SHP77 treated with DMSO at 0.1 percent for 48 hours (cell line): ENCODE results near the gene CITED2.
"Not testable (repeated sequence)": the region's sequence is repeated elsewhere in the genome, so short reads cannot be mapped to it uniquely, and the experiment has no call there.

ENCODE experiments used
- DNase-seq: peaks from one replicate; lab custom pipeline; 2025; lab: John Stamatoyannopoulos, UW

CITED2 gene, protein sequence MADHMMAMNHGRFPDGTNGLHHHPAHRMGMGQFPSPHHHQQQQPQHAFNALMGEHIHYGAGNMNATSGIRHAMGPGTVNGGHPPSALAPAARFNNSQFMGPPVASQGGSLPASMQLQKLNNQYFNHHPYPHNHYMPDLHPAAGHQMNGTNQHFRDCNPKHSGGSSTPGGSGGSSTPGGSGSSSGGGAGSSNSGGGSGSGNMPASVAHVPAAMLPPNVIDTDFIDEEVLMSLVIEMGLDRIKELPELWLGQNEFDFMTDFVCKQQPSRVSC

DNA sequence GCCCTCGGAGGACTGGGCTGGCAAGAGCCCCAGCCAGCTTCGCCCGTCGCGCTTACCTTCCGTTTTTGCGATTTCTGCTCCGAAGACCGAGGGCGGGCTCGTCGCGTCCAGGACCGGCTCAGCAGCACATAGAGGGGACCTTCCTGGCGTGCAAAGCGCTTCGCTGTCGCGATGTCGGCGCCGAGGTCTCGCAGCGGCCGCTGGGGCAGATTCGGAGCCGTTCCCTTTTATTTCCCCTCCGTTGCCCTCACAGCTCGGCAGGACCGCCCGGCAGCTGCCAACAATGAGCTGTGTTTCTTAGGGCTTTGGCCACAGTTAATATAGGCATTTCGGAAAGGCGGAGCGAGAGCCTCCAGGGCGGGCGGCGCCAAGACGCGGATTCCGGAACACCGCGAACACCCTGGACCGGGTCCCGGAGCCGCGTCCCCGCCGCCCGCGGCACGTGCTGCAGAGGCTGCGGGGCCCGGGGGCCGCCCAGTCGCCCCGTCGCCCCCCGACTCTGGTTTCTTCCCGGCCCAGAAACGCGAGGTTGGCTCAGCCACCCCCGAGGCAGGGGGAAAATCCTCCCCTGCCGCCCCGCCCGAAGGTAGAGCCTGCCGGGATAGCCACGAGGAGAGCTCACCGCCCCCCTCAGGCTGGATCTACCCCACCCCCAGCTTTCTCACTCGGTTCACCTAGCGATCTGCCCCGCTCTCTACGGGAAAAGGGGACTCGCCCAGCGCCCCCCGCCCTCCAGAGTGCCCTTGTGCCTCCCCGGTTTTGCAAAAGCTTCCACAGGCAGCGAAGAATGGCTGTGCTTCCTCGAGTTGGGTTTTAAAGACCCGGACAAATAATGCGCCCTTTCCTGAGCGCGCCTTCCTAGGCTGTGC, at the start of gene CITED2:
CITED2 (minus strand) TSS at position 292 of the 869 bp plus-strand sequence. CDS start 704 bp downstream, outside the sequence.
- DNase-seq: peak; percentile 88

DNA sequence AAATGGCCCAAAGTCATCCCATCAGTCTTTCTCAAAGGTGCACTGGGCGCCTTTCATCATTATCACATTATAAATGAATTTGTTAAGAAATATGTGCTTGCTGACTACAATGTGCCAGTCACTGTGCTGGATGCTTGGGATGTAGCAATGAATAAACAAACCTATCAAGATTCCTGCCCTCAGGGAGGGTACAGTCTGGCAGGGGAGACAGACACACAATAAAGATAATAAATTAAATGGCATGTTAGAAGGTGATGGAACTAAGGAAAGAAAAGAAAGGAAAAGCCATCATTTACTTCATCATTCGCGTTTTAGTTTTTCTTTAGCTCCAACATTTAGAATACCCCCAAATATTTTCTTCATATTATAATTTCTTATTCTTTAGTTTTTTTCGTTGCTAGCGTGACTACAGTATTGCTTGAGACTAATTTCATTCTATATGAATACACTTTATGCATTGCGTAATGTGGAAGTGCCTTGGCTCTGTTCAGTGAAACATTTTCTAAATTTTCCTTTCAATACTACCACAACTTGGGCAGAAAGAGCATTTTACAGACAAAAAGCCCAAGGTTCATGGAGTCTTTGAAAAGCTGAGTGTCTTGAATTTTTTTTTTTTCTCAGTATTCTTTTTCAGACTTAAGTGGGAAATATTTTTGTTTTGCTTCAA, 48.7 kb upstream of the CITED2 start:
- DNase-seq: no peak

DNA sequence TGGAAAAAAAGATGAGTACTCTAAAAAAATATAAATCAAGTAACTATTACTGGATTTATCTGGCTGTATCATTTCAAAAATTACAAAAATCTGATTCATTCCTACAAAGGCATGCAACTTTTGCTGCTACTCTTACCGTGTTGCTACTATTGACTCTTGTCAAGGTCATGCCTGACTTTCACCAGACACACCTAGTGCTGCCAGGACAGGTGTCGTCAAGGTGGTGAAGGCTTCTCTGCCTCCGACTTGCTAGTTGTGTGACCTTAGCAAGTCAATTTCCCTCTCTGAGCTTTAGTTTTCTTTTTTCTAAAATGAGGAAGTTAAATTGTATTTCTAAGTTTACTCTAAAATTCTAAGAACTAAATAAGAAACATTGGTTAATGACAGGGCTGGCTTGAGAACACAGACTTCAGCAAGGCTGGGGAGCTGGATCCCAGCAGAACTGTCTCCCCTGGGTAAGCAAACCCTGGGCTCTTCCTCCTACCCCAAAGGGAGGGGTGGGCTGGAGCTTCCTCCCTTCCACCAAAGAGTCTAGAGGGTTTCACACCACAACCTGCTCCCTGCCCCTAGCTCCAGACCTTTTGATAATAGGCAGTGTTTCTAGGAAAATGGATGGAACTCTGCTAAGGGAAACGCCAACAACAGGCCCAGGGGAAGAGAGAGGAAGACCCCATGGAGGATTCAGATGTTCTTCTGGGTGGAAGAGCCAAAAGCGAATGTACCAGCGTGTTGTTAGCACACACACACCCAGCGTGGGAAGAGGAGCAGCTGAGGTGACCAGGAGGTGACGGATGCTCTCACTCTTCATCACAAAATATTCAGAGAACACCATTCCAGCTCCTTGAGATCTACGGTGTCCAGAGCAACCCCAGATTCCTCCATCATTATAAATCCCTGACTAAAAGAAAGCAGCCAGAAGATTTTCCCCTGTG, 47.9 kb upstream of the CITED2 start:
- no peak for DNase-seq

DNA sequence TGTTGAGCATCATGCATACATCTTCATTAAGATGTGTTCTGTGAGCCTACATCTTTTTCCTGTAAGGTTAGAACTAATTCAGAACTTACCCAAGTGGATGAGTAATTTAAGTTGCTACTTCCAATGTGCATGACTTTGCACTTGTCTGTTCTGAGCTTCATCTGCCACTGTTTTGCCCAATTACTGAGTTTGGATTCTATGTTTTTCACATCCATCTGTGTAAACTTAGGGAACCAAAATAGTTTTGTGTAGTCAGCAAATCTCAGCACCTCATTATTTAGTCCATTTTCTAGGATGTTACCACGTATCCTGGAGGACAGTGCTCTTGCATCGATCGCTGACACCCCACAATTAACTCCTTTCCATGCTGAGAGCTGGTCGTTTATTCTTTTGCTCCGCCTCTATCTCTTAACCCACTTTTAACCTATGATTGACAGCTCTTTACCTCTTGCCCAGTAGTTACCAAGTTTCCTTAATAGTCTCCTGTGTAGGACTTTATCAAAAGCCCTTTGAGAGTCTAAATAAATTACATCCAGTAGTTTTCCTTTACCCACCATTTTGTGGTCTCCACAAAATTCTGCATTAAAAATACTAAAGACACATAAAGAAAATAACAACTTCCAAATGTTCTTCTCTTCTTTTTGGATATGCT, 44.2 kb upstream of the CITED2 start:
- DNase-seq: no peak

DNA sequence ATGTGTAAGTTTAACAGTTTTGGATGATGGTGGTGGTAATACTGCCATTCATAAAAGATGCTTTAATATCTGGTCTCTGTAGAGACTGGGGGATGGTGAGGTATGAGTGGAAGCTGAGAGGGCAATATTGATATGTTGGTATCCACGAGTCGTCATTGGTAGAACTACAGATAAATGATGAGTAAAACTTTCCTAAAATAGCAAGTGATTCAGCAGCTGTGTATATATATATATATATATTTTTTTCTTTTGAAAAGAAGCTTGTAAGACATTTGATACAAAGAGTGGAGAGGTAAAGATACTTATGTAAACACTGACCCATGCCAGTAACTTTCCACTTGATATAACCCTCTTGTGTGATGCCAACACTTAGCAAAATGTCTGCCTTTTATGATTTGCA, 41.7 kb upstream of the CITED2 start:
- DNase-seq: no peak

DNA sequence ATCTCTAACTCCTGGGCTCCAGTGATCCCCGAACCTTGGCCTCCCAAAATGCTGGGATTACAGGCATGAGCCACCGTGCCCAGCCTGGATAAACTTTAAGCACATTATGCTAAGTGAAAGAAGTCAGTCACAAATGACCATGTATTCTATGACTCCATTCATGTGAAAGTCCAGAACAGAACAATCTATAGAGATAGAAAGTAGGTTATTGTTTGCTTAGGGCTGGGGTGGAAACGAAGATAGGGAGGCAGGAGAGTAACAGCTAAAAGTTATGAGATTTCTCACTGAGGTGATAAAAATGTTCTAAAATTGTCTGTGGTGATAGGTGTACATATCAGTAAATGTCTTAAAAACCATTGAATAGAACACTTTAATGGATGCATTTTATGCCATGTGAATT, 40.9 kb upstream of the CITED2 start:
- no peak for DNase-seq

DNA sequence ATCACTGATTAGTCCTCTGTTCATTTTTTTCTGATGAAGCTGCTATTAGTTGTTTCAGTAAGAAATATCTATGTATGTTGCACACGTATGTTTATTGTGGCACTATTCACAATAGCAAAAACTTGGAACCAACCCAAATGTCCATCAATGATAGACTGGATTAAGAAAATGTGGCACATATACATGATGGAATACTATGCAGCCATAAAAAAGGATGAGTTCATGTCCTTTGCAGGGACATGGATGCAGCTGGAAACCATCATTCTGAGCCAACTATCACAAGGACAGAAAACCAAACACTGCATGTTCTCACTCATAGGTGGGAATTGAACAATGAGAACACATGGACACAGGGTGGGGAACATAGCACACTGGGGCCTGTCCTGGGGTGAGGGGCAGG, 37.7 kb upstream of the CITED2 start:
- DNase-seq: not testable (repeated sequence)

DNA sequence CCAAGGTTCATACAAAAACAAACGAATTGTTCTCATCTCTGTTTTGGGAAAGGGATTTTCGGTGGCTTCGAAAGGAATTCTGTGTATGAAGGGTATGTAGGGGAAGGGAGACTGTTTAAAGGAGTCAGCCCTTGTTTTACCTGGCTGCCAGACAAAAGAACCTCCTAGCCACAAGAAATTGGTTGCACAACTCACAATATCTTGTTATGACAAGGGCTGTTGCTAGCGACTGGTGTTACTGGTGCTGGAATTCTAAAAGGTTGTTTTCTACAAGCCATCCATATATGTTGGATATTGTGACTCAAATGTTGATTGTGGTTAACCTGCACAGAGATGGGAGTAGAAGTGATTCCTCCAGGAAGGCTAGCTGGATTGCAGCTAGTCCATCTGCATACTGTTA, 34.6 kb upstream of the CITED2 start:
- no peak for DNase-seq

DNA sequence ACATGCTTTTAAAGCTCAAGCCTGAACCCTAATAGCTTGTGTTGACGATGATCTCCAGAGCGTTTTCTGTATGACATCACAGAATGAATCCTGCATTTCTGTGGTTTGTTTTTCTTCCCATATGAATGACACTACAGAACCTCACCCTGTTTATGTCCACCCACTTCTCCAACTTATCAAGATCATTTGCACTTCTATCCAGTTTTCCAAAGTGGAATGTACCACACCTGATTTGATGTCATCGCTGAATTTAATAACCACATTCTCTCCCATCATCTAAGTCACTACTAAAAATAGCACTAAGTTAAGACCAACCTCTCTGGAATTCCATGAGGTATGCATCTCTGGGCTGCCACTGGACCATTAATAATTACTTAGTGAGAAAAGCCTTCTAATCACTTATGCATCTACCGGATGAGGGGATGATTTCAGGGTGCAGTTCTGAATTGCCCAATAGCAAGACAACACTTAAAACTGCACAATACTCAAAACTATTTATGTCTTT, 33.3 kb upstream of the CITED2 start:
- DNase-seq: no peak

DNA sequence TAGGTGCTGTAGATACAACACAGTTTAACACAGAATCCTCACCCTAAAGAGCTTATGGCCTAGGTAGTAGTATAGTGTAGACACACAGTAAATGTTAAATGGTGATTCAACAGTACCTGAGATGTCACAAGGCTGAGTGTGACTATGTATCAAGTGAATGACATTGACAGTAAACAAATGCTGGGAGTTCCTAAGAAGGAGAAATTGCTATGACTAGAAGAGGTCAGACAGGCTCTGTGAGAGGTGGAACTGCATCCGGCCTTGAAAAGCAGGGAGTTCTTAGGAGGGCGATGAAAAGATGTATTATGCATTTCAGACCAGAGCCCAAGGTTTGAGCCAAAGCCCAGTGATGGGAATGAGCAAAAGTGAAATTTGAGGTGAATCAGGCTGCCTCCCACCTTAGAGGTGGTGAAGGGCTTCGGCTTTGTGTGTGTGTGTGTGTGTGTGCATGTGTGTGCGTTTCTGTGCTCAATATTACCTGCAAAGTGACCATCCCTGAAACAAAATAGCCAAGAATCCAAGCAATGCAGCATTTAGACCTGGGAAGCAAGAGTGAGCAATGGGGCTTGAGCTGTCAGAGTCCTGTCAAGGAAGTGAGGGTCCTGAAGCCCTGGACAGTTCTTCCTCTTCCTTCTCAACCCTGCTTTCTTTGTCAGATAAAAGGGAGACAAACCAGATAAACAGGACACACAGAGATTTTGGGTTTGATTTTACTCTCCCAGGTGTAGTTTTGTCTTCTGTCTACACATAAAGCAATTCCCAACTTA, 32.3 kb upstream of the CITED2 start:
- no peak for DNase-seq

DNA sequence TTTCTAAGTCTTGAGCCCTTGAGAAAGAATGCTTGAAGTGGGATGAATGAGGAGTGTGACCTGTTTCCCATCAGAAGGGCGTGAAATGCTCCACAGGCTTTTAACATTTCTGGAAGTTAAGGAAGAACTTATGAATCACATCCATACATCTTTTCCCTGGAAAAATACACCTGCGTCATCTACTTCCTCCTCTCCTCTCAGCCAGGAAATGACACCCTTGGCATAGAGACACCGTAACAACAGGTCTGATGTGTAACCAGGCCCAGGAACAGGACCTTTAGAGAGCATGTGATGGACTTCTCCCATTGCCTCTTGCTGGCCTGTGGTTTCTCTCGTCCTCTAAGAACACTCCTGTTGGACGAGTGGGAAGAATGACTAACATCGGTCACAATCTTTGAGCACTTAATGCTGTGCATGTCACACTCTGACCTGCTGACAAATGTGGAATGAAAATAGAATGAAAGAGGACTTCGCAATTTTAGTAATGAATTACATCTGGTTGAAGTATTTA, 28.5 kb upstream of the CITED2 start:
- no peak for DNase-seq

DNA sequence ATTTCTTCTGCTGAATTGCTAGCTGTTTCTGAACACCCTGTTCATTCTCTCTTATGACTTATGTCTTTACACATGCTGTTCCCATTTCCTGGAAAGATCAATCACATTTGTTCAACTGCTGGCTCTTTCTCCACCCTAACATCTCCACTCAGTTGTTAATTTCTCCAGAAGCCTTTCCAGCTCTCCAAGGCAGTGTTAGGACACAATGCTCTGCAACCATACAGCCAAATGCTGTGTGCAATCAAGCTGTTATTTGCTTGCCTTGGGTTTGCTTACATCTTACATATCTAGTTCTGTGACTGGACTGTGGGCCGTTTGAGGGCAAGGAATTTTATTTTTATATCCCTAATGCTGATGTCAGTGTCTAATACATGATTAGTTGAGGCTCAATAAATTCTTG, 24.2 kb upstream of the CITED2 start:
- DNase-seq: no peak

DNA sequence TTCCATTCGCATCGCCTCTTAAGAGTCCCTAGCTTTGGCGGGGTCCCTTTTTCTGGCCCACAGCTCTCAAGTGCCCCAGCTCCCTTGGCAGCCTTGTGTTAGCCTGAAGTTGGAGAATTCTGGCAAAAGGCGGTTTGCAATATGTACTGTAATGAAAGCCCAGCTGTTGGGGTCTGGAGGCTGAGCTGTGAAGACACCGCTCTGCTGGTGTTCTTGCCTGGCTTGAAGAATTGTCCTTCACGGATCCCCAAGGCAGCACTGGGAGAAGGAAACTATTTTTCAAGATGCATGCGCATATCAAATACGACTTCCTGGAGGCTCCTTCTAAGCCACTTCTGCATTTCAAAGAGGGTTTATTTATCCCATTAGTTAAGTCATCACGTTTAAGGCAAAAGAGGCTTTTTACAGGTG, 21.4 kb upstream of the CITED2 start:
- DNase-seq: no peak

DNA sequence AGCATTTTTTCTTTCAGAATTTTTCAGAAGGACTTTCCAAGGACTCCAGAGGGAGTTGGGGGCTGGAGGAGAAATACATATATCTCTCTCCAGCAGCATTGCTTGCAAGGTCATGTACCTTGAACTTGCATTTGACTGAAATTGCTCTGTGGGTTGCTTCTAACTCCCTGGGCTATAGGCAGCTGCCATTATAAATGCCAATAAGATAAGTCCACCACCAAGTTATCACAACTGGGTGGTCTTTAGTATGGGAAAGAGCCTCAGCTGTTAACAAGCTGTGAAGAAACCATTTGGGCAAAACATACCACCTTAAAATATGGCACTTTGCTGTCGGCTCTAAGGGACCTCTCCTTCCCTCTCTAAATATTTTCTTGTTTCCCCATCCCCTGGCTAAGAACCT, 20.9 kb upstream of the CITED2 start:
- no peak for DNase-seq

DNA sequence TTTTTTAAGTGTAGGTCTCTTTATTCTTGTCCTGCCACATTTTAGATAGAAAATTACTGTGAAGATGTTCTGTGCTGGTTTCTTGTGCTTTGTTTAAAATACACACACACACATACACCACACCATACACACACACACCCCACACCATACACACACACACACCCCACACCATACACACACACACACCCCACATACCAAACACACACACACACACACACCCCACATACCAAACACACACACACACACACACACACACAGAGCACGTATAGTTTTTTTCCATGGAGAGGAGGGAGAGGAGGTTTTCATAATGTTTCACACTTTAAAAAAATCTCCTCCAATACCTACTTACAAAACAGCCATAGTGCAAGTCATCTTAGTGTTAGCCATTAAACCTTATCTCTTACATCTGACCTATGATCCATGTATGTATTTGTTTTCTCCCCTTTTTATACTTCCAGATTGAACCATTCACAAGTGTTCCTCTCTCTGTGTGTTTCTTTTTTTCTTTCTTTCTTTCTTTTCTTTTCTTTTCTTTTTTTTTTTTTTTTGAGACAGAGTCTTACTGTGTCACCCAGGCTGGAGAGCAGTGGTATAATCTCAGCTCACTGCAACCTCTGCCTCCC, 19.7 kb upstream of the CITED2 start:
- DNase-seq: no peak

DNA sequence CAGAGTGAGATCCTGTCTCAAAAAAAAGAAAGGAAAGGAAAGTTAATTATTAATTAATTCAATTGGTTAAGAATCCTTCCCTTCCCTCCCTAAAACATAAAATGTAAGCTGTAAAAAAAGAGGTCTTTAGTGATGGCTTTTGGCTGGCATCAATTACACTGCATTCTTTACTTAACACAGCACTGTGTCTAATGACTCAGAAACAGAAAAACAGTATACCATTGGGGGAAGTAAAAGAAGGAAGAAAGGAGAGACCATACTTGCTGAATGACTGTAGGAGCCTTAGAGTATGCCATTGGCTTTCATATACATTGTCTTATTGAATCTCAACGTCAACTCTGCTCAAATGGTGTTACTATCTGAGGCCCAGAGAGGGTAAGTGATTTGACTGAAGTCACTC, 18.3 kb upstream of the CITED2 start:
- DNase-seq: no peak

DNA sequence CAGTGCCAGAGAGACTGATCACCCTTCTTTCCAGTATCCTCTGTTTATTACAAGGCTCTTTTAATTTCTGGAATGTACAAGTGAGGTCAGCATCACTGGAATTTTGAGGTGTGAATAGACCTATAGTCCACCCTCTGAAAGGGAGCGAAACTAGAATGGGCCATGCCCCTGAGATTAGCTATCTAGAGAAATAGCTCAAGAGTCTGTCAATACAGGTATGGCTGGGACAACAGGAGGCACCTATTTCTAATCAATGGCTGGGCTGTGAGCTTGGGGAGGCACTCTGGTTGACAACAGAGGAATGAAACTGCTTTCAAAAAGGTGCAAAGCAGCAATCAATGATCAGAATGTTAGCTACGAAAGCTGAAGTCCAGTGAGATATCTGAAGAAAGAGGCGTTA, 17.3 kb upstream of the CITED2 start:
- no peak for DNase-seq

DNA sequence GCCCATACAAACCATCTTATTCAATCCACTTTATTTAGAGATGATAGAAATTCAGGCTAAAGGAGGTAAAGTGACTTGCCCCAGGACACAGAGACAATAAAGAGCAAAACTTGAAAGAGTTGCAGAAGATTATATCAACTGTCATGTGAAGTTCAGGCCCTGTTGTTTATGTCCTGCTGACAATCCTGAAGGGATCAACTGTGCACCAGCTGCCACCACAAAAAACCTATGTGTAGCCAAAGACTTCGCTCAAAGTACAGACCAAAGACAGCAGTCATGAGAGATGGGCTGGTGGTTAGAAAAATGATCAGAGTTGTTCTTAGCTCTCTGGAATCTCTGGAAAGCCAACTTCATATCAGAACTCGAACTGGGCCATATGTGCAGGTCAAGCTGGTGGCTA, 16.0 kb upstream of the CITED2 start:
- DNase-seq: no peak

DNA sequence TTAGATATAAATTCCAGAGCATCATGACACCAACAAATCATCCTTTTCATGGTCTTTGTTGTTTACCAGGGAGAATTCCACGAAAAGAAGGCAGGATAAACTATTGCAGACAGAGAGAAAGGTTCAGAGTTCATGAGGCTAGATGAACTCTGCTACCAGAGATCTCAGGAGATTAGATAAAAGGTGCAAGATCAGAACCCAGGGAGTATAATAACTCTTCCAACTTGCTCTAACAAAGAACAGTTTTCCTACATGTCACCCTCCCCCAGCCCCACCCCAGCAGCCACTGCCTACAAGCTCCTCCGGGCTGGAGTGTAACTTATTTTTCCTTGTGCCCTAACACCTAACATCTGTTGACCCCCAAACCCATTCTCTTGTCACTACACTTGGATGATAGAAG, 13.9 kb upstream of the CITED2 start:
- DNase-seq: no peak

DNA sequence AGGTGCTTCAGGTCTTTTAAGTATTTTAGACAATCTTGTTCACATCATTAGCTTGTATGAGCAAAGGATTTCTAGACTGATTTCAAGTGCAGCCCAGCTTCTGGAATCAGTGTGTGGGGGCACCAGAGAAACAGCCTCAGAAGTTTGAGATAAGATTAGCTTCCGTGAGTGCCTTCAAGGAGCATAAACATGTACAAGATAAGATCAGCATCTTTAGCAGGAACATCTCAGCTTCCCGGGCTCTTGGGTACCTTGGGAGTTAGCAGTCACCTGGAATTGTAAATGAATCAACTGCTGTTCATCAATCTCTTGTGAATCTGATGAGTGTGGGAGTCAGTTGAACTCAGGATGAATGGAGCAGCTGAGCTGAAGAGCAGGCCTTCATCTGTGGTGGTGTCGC, 12.0 kb upstream of the CITED2 start:
- no peak for DNase-seq
